Stimulated activated CD8-positive, alpha-beta memory T cell treated with anti-CD3 and anti-CD28 coated beads, Interleukin-7, amount 100 ng/mL, for 48 hours (primary cell): ENCODE results near the gene FGF8.

Experiments
- DNase-seq, 2 donors: peaks; one replicate each; pipeline ENCODE4 v3.0.0-alpha.2; 2020; ENCODE audit warnings: low read depth in 1 of 2; ENCODE audit errors: extremely low read depth in 1 of 2

FGF8 gene

GRCh38 chr10:101770331-101771215 is 5.3 kb downstream of the FGF8 start:
- no peak for DNase-seq

- DNase-seq: no peak
Observed at GRCh38 chr10:101769541-101770180, 6.3 kb downstream of the FGF8 start.

GRCh38 chr10:101768791-101769170 is 7.1 kb downstream of the FGF8 start:
- no peak for DNase-seq

GRCh38 chr10:101767966-101768790 is 7.7 kb downstream of the FGF8 start:
- no peak for DNase-seq

- no peak for DNase-seq
Observed at GRCh38 chr10:101767600-101767945, 8.3 kb downstream of the FGF8 start.

- no peak for DNase-seq
Observed at GRCh38 chr10:101766753-101767599, 8.9 kb downstream of the FGF8 start.

GRCh38 chr10:101766306-101766705 is 9.6 kb downstream of the FGF8 start:
- DNase-seq: no peak

- DNase-seq: no peak
Observed at GRCh38 chr10:101763141-101763846, 12.6 kb downstream of the FGF8 start.

- no peak for DNase-seq
Observed at GRCh38 chr10:101762736-101763135, 13.2 kb downstream of the FGF8 start.

- no peak for DNase-seq
Observed at GRCh38 chr10:101761226-101761625, 14.7 kb downstream of the FGF8 start.

- no peak for DNase-seq
Observed at GRCh38 chr10:101760510-101760909, 15.4 kb downstream of the FGF8 start.

GRCh38 chr10:101759309-101760247 is 16.3 kb downstream of the FGF8 start:
- no peak for DNase-seq

- DNase-seq: no peak
Observed at GRCh38 chr10:101758858-101759257, 17.1 kb downstream of the FGF8 start.

GRCh38 chr10:101752241-101752640 is 23.7 kb downstream of the FGF8 start:
- no peak for DNase-seq

- no peak for DNase-seq
Observed at GRCh38 chr10:101749047-101750016, 26.6 kb downstream of the FGF8 start.

GRCh38 chr10:101748496-101748895 is 27.4 kb downstream of the FGF8 start:
- DNase-seq: no peak

- no peak for DNase-seq
Observed at GRCh38 chr10:101745074-101745696, 30.7 kb downstream of the FGF8 start.
